Lung (tissue), 12 donors: ENCODE data around the gene APOL1. TPM values are rescaled to one million over a fixed set of nuclear protein-coding genes. Genes with fewer than 3 reads are reported as not detected.

Source experiments
- ATAC-seq: fragments of 200-7000 bp; cut with Tn5 transposase; one replicate; pipeline ENCODE4 v1.9.1; 2020; ENCODE audit warnings: moderate number of reproducible peaks; ENCODE audit not compliant: insufficient read depth, low FRiP score
- DNase-seq, 3 donors: peaks; one replicate each; pipeline ENCODE4 v3.0.0-alpha.2; 2013 to 2017
- H3K27ac ChIP-seq, 2 donors: one replicate each; pipeline ENCODE4 v1.5.1; 2013; ENCODE audit warnings: mild to moderate bottlenecking in 2 of 2, moderate library complexity in 2 of 2, control low read depth in 1 of 2, inconsistent platforms in 1 of 2, low read depth in 1 of 2, low read length in 1 of 2
- H3K27me3 ChIP-seq, 3 donors: one replicate each; pipeline ENCODE4 v1.5.1; 2013; ENCODE audit warnings: low read length in 2 of 3; ENCODE audit not compliant: control insufficient read depth in 3 of 3, insufficient read depth in 3 of 3
- H3K36me3 ChIP-seq, 4 donors: one replicate each; pipeline ENCODE4 v1.5.1; 2013; ENCODE audit warnings: low read length in 4 of 4, mild to moderate bottlenecking in 1 of 4, moderate library complexity in 1 of 4; ENCODE audit not compliant: control insufficient read depth in 4 of 4, insufficient read depth in 4 of 4
- H3K4me1 ChIP-seq, 5 donors: one replicate each; pipeline ENCODE4 v1.5.1; 2013; ENCODE audit warnings: low read length in 5 of 5, mild to moderate bottlenecking in 2 of 5, moderate library complexity in 1 of 5; ENCODE audit not compliant: control insufficient read depth in 5 of 5, insufficient read depth in 5 of 5
- H3K4me3 ChIP-seq: one replicate; pipeline ENCODE4 v1.5.1; 2013; ENCODE audit warnings: mild to moderate bottlenecking, control low read depth, moderate library complexity
- H3K9ac ChIP-seq, 2 donors: one replicate each; pipeline ENCODE4 v1.5.1; 2013; ENCODE audit warnings: low read length in 2 of 2, control low read depth in 1 of 2; ENCODE audit not compliant: insufficient read depth in 1 of 2
- H3K9me3 ChIP-seq, 4 donors: one replicate each; pipeline ENCODE4 v1.5.1; 2013; ENCODE audit warnings: low read length in 3 of 4, mild to moderate bottlenecking in 1 of 4, moderate library complexity in 1 of 4; ENCODE audit not compliant: control insufficient read depth in 4 of 4, insufficient read depth in 3 of 4
- CTCF ChIP-seq: IDR thresholded peaks from 2 replicates; pipeline ENCODE4 v1.5.1; 2012; ENCODE audit warnings: mild to moderate bottlenecking; ENCODE audit errors: control extremely low read depth, extremely low read depth
- WGBS, 2 donors: extraction: QIAGEN DNeasy Blood & Tissue Kit; methylation state at CpG; one replicate each; pipeline ENCODE4 v1.1.7; 2013; 5-methylcytosine and 5-hydroxymethylcytosine counted together
- polyA plus RNA-seq, 2 donors: library from polyadenylated mRNA; stranded (reverse); fragments of 200-250 nt; gene quantifications; one replicate each; pipeline ENCODE4 v1.2.1, GENCODE V29; 2013
- total RNA-seq, 2 donors: library from RNA; depleted of rRNA in 1 of 2; stranded (reverse); fragments of >200 nt in 1 of 2; gene quantifications; one replicate each; pipeline ENCODE4 v1.2.1, GENCODE V29; 2014 to 2021
- donor health status: control.
- donor health status: control.
- donor health status: Bipolar disorder and iron deficiency.
- donor health status: healthy.
- donor health status: DM: yes; HTN: yes; CAD: no.

The APOL1 gene
- total and polyA plus RNA-seq, 4 donors, result 32.3 to 75.0 (median 50.2) TPM

GRCh38 chr22:36306227-36306626 is 53.3 kb downstream of the APOL1 start:
- no peak for ATAC-seq
- no peak overlapping the region for H3K4me3 ChIP-seq
- WGBS, 2 donors, result 85 to 88% methylated on average over 18 of the region's 18 CpGs
- no peaks in the 10 kb centered on the region for H3K9me3 ChIP-seq
- peaks cover 0 to 3% (median 0%) of the 10 kb centered on the region in 5 donors for H3K4me1 ChIP-seq
- no peak overlapping the region for H3K27ac ChIP-seq
- H3K9ac ChIP-seq, result no peak overlapping the region
- DNase-seq, result no peak
- H3K36me3 ChIP-seq, result peaks cover 54 to 77% (median 63%) of the 10 kb centered on the region in 4 donors
- H3K27me3 ChIP-seq, result no peaks in the 10 kb centered on the region
- TF ChIP-seq CTCF, result no peak

GRCh38 chr22:36308880-36309279 is 55.9 kb downstream of the APOL1 start:
- no peaks in the 10 kb centered on the region for H3K4me1 ChIP-seq
- H3K9me3 ChIP-seq, result no peaks in the 10 kb centered on the region
- DNase-seq, result no peak
- H3K27ac ChIP-seq, result no peak overlapping the region
- H3K4me3 ChIP-seq, result no peak overlapping the region
- no peak for TF ChIP-seq CTCF
- H3K36me3 ChIP-seq, result peaks cover 49 to 77% (median 64%) of the 10 kb centered on the region in 4 donors
- WGBS, 2 donors, result 88 to 96% methylated on average over 17 of the region's 17 CpGs
- H3K27me3 ChIP-seq, result no peaks in the 10 kb centered on the region
- no peak overlapping the region for H3K9ac ChIP-seq
- ATAC-seq, result no peak

GRCh38 chr22:36311386-36312085 is 58.6 kb downstream of the APOL1 start:
- Histone ChIP-seq H3K4me1 (no peaks in the 10 kb centered on the region), H3K36me3 (peaks cover 42 to 64% (median 51%) of the 10 kb centered on the region in 4 donors), H3K9ac (no peak overlapping the region), H3K9me3 (no peaks in the 10 kb centered on the region), H3K4me3 (no peak overlapping the region), H3K27me3 (no peaks in the 10 kb centered on the region), H3K27ac (no peak overlapping the region)
- no peak for TF ChIP-seq CTCF
- DNase-seq (no peak), ATAC-seq (no peak)
- 81 to 86% methylated on average over 18 of the region's 18 CpGs for WGBS, 2 donors
